ENCODE results near the gene RASGEF1C.
"Not testable (repeated sequence)": the region's sequence is repeated elsewhere in the genome, so short reads cannot be mapped to it uniquely, and the experiment has no call there.

- TF ChIP-seq, protein P1, sequence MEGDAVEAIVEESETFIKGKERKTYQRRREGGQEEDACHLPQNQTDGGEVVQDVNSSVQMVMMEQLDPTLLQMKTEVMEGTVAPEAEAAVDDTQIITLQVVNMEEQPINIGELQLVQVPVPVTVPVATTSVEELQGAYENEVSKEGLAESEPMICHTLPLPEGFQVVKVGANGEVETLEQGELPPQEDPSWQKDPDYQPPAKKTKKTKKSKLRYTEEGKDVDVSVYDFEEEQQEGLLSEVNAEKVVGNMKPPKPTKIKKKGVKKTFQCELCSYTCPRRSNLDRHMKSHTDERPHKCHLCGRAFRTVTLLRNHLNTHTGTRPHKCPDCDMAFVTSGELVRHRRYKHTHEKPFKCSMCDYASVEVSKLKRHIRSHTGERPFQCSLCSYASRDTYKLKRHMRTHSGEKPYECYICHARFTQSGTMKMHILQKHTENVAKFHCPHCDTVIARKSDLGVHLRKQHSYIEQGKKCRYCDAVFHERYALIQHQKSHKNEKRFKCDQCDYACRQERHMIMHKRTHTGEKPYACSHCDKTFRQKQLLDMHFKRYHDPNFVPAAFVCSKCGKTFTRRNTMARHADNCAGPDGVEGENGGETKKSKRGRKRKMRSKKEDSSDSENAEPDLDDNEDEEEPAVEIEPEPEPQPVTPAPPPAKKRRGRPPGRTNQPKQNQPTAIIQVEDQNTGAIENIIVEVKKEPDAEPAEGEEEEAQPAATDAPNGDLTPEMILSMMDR (IDR thresholded peaks at IDR 0.05; ENCODE audit: insufficient read depth, low read length) = not testable (repeated sequence)
- not testable (repeated sequence) for TF ChIP-seq POLR2AphosphoS5 (IDR thresholded peaks at IDR 0.05; ENCODE audit: low read depth); REST (IDR thresholded peaks at IDR 0.05; ENCODE audit: insufficient replicate concordance, low read depth); GABPA (IDR thresholded peaks at IDR 0.05; ENCODE audit: low read depth)
These were observed 119.4 kb downstream of the RASGEF1C start for GRCh38 chr5:180089628-180090027.

All from HL-60 (cell line).